T1000 (cell line): ENCODE results near the gene SEPTIN2.
"Not testable (repeated sequence)": the region's sequence is repeated elsewhere in the genome, so short reads cannot be mapped to it uniquely, and the experiment has no call there.

Experiments used
- DNase-seq: peaks from one replicate; lab custom pipeline; 2025; ENCODE audit warnings: mixed read lengths; lab: John Stamatoyannopoulos, UW

SEPTIN2 gene

DNA sequence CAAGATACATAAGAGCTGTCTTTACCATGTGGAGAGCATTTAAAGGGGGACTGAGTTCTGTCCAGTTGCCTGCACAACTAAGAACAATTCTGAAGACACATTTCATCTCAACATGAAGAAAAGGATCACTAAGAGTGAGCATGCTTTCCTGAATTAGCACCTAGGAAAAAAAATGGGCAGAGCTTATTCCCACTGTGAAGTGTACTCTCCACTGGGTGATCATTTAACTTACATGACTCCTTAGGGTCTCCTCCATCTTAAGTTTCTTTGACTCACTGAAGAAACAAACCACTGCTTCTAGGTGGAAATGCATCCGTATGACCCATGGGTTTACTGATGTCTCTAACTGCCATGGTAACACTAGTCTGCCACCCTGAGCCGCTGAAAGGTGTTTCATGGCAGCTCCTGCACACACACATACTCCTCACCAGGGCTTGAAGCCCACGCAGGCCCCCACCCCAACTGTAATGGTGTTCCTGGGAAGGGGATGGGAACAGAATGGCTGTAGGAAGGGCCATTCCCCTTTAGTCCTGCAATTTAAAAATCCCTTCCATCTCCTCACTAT lies 27.3 kb upstream of the SEPTIN2 start:
- no peak for DNase-seq

DNA sequence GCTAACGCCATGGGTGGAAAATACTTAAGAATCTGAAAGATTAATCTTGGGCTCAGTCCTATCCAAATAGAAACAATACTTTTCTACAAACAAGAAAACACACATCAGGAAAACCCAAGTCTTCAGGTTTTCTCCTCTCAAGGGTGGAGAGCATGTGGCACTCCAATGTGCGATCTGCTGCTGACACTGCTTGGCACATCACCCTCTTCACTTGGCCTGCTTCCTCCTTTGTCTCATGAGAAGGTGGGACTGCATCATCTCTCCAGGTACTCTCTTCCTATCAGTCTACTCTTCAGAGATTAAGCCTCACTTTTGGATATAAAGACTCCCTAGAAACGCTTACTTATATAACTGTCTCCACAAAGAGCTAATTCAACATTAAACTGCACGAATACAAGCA lies 26.7 kb upstream of the SEPTIN2 start:
- DNase-seq: no peak

DNA sequence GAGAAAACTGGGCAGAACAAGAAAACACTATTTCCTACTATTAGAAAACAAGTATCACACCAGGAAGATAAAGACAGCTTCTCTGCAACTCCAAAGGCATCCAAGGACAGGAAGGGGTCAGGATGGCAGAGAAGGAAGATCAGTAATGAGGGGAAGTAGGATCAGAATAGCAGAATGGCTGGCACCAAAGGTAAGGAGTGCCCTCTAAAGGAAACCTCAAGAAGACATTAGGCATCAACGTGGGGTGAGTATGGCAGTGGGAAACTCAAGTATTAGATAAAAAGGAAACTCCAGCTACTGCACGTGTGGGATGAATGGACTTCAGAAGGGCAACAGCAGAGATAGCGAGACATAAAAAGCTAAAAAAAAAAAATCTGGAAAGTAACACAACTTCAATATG lies 26.1 kb upstream of the SEPTIN2 start:
- no peak for DNase-seq

DNA sequence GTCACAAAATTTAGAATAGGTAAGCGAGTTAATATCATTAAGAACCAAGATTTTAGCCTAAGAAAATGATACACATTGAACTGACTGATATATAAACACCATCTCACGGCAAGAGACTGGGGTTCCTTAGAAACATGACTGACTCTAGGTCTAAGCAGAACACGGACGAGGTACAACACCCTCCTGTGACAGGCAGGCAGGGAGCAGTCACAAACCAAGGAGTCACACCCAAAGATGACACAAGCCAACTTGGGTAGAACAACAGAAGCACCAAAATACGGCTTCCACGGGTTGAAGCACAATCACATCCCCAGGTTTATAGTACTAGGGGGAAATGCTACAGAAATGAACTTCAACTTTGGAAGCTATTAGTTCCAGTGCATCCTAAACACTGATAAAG lies 24.6 kb upstream of the SEPTIN2 start:
- no peak for DNase-seq

DNA sequence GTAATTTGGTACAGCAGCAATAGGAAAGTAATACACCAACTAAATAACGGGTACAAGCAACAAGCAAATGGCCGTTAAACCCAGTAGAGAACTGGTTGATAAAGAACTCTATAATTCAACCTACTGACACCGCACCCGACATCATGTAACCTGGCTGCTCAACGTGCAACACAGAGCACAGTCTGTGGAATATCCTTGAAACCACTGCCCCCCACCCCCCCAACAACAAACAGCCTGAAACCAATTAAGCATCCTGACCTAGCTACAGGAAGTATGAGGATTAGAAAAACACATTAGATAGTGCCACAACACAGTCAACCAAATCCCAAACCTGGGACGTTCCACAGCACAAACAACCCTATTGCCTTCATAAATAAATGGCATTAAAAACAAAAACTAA lies 23.7 kb upstream of the SEPTIN2 start:
- DNase-seq: no peak

DNA sequence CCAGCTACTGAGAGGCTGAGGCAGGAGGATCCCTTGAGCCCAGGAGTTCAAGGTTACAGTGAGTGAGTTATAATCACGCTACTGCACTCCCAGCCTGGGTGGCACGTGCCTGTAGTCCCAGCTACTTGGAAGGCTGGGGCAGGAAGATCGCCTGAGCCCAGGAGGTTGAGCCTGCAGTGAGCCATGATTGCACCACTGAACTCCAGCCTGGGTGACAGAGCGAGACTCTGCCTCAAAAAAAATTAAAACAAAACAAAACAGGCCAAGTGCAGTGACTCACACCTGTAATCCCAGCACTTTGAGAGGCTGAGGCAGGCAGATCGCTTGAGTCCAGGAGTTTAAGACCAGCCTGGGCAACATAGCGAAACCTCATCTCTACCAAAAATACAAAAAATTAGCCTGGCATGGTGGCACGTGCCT lies 22.3 kb upstream of the SEPTIN2 start:
- DNase-seq: not testable (repeated sequence)

DNA sequence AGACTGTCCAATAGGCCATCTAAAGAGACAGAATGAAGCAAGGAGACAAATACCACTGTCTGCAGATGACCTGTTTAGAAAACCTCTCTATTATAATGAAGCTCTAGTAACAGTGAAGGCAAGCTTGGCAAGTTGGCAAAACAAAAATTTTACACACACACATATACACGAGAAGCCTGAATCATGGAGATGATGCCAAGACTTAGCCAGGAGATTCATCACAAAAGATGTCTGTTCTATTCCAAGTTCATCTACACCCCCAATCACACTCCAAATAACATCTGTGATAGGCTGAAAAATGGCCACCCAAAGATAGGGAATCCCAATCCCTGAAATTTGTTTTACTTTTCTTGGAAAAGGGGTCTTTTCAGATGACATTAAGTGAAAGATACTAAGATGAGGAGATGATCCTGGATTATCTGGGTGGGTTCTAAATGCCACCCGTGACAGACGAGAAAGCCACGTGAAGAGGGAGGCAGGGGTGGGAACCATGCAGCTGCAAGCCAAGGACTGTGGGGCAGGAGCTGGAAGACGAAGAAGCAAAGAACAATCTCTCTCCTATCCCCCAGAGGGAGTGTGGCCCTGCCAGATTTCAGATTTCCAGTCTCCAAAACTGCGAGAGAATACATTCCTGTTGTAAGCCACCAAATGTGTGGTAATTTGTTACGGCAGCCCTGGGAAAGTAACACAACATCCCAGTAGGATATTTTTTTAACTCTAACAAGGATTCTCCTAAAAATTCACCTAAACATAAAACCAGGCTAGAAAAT lies 20.2 kb upstream of the SEPTIN2 start:
- DNase-seq: no peak

DNA sequence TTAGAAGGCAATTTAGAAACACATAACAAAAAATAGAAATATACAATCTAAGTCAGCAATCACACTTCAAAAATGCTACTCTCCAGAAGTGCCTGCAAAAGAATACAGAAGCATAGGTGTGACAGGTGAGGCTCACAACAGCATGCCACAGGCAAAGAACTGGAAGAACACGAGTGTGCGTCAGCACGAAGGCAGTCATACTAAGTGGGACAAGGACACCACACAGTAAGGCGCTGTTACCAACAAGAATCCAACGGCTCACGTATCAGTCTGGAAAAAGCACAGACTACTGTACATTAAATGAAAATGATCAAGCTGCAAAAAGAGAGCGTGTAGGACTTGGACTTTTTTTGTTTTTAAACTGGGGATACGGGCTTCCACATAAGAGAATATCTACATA lies 19.0 kb upstream of the SEPTIN2 start:
- DNase-seq: no peak

DNA sequence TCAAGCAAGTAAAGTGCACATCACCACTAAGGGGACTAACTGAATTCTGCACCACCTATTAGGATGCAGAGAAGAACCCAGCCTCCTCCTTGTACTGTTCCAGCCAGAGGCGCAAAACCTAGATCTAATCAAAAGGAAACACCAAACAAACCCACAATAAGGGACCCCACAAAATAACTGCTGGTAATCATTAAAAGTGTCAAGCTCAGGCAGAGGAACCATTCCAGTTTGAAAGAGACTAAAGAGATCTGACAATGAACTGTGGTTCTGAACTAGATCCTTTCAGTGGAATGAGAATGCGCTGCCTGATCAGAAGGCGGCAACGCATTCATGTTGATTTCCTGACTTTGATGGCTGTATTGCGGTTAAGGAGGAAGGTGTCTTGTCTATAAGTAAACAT lies 17.1 kb upstream of the SEPTIN2 start:
- no peak for DNase-seq

DNA sequence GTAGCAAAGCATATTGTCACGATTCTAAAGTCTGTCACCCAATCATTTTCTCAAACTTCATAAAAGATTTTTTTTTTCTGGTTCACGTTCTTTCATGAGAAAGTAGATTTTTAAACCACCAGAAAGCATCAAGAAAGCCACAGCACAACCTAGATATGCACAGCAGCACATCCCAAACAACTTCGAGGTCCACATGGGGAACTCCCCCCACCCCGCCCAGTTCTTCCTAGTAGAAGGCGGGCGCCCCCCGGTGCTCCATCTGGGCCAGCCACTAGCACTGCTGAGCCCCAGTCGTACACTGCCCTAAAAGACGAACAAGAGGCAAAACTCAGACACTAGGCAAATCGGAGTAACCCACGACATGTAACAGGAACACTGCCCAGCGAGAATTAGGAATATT lies 15.7 kb upstream of the SEPTIN2 start:
- no peak for DNase-seq

DNA sequence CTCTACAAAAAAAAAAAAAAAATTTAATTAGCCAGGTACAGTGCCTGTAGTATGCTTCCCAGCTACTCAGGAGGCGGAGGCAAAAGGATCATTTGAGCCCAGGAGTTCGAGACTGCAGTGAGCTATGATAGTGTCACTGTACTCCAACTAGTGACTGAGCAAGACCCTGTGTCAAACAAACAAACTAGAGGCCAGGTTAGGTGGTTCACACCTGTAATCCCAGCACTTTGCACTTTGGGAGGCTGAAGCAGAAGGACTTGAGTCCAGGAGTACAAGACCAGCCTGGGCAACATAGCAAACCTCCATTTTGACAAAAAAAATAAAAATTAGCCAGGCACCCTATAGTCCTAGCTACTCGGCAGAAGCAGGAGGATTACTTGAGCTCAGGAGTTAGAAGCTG lies 13.6 kb upstream of the SEPTIN2 start:
- DNase-seq: no peak

DNA sequence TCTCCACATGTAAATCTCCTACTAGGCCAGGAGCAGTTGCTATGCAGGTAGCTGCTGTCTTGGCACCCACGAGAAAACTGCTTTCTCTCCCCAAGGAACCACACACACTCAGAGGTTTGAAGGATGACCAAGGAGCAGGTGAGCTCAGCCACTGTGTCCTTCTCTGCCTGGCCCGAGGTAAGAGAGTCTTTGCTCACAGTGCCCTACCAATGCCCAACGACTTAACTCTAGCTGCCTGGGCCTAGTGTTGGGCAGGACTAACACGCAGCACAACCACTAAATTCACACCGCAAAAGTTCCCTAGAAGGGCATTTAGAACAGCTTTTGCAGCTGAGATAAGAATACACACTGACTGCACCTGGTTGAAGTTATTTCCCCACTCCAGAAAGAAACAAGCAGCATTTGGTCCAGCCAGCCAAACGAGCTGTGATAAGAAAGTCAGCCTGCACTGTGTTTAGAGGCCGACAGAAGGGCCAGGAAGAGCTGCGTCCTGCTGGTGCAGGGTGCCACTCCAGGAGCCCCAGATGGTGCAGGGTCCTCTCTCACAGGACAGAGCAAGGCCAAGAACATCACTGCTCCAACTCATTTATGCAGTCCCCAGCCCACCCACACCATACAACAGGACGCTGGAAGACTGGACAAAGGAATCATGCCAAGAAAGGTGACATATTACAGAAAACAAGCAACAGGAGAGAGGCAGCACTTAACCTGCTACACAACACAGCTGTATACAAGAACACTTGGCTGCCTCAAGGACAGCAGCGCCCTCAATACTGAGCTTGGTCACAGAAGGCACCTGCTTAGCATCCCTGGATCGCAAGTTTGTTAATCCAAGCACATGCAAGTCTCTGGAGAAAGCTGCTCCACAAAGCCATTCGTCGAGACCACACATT lies 12.7 kb upstream of the SEPTIN2 start:
- no peak for DNase-seq

DNA sequence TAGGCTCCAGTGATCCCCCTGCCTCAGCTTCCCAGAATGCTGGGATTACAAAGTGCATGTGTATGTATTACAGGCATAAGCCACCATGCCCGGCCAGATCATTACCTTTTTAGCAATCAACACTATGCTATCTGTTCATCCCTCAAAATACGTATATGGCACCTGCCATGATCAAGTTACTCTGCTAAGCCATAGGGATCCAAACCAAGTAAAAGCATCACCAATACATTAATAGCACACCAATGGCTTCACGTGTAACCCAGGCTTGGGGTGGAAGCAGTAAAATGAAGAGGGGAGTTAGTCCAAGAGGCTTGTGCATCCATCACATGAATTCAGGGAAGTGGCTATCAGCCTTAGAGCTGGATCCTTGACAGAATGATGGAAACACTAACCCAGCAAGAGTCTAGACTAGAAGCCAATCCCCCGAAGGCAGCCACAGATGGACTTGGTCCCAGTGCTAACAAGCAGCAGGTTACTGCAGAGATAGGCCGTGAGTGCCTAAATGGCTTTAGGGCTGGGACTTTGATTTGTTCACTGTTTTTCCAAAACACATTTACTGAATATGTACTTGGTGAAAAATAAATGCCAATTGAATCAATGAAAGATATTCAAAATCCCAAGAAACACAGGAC lies 11.6 kb upstream of the SEPTIN2 start:
- no peak for DNase-seq

DNA sequence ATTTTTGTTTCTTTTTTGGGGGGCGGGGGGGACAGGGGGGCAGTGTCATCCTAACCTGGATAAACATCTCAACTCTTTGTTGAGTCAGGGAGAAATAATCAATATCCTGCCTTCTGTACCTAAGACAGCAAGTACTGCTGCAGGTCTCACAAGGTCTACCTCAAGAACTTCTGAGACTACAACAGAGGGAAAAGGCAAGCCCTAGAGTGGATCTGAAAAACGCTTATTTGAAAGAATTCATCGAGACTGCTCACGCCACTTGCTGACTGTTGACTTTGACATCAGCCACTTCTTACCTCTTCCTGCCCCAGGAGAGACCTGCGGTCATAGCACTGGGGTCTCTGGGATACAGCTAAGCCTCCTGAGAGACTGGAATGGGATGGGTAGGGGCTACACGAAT lies 8.7 kb upstream of the SEPTIN2 start:
- DNase-seq: no peak

DNA sequence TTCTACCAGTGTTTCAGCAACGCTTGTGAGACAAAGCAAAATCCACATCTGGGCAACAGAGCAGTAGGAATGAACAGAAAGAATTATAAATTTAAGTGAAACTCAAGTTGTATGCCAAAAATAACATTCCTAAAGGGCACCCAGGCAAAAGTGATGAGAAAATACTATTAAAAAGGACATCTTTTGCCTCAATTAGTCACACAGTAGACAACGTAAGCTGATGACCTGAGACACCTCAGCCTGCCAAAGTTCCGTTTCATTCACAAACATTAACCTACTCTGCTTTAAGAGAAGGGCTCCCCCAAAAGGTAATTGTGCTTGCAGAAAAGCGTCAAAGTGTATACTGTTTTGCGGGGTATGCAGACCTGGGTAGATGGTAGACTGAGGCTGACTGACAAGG lies 7.5 kb upstream of the SEPTIN2 start:
- no peak for DNase-seq

DNA sequence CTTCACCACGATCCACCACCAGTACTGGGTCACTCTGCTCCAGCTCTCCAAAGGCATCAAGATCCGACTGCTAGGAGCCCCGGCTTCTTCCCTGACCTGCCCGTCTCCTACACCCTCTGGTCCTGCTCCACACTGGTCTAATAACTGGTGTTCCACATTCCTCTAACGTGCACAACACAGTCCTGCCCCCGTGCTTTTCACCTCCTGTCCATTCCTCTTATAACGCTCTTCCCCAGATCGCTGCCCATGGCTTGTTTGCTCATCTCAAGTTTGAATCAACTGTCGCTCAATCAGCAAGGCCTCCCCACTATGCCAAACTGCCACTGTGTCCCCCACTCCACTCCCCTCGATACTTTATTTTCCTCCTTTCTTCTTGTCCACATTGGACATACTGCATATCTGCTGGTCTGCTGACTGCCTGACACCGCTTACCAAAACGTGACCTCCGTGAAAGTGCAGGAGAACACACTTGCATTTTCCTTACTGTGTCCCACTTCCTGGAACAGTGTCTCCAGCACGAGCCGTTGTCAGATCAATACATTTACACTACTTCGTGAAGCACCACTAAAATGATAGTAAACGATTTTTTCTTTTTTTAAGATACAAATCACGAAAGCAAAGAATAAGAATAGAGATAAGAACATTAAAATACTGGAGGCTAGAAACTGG lies 6.8 kb upstream of the SEPTIN2 start:
- no peak for DNase-seq

DNA sequence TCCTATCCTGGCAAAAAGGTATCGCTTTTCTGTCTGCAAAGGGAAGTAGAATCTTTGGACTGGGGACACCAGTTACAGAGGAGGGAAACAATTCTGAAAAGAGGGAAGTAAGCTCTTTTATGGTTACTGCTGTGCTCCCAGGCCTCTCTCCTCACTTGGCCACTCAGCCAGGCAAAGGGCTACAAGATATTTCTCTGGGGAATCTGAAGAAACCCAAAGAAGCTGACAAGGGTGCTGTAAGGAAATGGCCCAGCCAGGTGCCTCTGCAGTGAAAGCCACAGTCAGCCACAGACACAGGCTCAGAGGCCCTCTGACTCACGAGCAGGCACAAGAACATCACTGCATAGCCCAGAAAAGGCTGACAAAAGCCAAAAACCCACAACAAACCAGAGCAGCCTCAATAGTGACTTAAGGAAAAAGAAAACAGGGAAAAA lies 6.0 kb upstream of the SEPTIN2 start:
- no peak for DNase-seq

DNA sequence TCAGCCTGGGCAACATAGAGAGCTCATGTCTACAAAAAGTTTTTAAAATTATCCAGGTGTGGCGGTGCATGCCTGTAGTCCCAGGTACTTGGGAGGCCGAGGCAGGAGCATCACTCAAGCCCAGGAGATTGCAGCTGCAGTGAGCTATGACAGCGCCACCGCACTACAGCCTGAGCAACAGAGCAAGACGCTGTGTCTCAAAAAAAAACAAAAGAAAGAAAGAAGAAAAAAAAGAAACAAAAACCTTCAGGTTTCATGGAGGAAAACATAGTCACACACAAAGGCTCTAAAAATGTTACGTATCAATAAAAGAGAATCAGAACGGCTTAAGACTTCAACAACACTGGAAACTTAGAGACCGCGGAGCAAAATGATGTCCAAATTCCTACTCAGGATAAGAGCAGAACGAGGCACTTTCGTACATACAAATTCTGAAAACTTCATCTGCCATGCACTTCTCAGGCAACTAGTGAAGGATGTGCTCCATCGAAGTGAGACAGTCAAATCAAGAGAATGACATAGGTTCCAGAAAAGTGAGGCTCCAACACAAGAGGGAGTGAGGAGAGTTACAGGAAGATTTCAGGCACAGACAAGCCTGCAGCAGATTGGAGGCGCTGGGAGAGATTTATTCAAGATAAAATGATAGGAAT lies 4.7 kb upstream of the SEPTIN2 start:
- DNase-seq: no peak

DNA sequence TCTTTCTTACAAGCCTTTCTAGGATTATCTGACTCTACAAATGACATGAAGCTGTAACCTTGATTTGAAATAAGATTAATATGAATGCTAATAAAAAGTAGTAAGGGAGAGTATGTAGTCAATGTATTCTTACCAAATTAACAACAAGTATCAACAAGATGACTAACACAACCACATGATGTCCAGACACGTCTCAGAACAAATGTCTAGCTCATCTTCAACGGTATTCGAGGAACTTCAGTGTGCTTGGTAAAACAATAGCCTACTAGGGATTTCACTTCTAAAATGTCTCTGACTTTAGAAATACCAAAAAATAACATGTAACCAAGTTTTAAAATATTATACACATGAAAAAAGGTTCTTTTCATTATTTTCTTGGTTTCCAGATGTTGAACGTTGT lies 3.6 kb upstream of the SEPTIN2 start:
- no peak for DNase-seq

DNA sequence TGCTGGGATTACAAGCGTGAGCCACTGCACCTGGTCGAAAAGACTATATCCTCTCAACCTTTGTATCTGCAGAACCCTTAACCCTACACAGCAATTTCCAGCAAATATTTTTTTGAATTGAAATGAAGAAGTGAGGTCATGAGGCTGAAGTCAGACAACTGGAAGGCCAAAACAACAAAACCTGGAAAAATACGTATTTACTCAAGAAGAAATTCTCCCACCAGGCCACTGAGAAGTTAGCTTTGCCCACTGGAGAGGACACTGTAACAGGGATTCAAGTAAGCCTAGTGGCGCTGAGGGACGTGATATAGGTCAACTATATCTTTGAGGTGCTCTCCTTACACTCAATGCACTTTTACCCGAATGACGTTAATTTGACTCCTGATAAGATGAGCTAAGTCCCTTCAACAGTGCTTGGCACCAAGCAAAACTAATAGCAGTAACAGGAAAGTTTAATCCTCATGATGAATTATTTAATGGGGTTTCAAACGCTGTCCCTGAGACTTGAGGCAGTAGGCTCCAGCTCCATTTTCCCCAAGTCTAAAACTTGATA lies 2.1 kb upstream of the SEPTIN2 start:
- DNase-seq: no peak
